OCI-LY1 (cell line): ENCODE results near the gene CMTM2.
A peak's percentile ranks its signal among the peaks of the same experiment; 100 is the strongest.

Source experiments
- EZH2 ChIP-seq: fragments of 200-600 bp; sonication (generic), shearing (Covaris generic); IDR thresholded peaks from 2 replicates; pipeline ENCODE4 v1.8.0; 2017; ENCODE audit warnings: borderline replicate concordance, mixed run types, mild to moderate bottlenecking, antibody characterized with exemption, low read length, moderate library complexity, mixed read lengths
- TF ChIP-seq, protein P1 (sequence below): fragments of 200-600 bp; sonication (generic), shearing (Covaris generic); IDR thresholded peaks from 2 replicates; pipeline ENCODE4 v1.5.1; 2017; ENCODE audit warnings: mild to moderate bottlenecking, antibody characterized with exemption, low read length, moderate library complexity, mixed read lengths

DNA sequence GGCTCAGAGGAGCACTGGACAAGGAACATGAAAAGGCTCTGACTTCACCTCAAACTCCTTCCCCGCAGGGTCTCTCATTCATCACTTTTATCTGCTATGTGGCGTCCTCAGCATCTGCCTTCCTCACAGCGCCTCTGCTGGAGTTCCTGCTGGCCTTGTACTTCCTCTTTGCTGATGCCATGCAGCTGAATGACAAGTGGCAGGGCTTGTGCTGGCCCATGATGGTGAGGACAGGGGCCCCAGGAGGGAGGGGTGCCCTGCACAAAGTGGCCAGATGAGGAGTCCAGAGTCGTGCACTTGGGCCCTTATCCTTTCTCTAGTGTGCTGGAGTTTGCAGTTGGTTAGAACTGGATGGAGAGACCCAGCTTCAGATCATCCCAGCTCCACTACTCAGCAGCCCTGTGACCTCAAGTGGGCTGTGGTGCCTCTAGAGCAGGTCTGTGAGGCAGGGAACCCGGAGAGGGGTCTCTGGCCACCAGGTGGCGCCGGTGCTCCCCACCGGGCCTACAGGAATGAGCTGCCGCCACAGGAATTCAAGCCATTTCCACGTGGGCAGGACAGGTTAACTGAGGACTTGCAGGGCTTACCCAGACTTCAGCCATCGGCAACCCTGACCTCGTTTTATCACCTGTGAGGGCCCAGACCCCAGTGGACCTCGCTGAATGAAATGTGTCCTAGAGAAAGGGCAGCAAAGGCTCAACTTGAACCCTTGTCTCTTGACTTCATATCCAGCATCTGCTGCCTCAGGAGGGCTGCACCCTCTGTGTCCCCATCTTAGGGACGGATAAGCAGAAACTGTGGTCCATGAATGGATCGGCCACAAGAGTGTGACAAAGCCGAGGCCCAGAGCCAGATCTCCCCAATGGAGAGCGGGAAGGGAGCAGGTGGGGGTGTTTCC is 29.2 kb downstream of the CMTM2 start:
- TF ChIP-seq, protein P1, sequence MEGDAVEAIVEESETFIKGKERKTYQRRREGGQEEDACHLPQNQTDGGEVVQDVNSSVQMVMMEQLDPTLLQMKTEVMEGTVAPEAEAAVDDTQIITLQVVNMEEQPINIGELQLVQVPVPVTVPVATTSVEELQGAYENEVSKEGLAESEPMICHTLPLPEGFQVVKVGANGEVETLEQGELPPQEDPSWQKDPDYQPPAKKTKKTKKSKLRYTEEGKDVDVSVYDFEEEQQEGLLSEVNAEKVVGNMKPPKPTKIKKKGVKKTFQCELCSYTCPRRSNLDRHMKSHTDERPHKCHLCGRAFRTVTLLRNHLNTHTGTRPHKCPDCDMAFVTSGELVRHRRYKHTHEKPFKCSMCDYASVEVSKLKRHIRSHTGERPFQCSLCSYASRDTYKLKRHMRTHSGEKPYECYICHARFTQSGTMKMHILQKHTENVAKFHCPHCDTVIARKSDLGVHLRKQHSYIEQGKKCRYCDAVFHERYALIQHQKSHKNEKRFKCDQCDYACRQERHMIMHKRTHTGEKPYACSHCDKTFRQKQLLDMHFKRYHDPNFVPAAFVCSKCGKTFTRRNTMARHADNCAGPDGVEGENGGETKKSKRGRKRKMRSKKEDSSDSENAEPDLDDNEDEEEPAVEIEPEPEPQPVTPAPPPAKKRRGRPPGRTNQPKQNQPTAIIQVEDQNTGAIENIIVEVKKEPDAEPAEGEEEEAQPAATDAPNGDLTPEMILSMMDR = peak; percentile 91
- TF ChIP-seq EZH2 = no peak
